Hepatocyte (in vitro differentiated cells): ENCODE results near the gene HIRA. TPM values are rescaled to one million over a fixed set of nuclear protein-coding genes. Genes with fewer than 3 reads are reported as not detected.

Experiments used
- DNase-seq: peaks from one replicate; pipeline ENCODE4 v3.0.0-alpha.2; 2016; ENCODE audit warnings: low spot score
- H2AFZ ChIP-seq: fragments of 200-600 bp; sonication (generic); 2 replicates; pipeline ENCODE4 v1.6.0; 2016; ENCODE audit warnings: antibody characterized with exemption, mild to moderate bottlenecking
- H3K27ac ChIP-seq: fragments of 200-600 bp; sonication (generic); 2 replicates; pipeline ENCODE4 v1.5.1; 2016; ENCODE audit warnings: mild to moderate bottlenecking
- H3K27me3 ChIP-seq: fragments of 200-600 bp; sonication (generic); 2 replicates; pipeline ENCODE4 v1.6.1; 2016
- H3K36me3 ChIP-seq: fragments of 200-600 bp; sonication (generic); replicated peaks from 2 replicates; pipeline ENCODE4 v1.5.1; 2016; ENCODE audit warnings: low read depth; ENCODE audit not compliant: insufficient read depth
- H3K4me1 ChIP-seq: fragments of 200-600 bp; sonication (generic); 2 replicates; pipeline ENCODE4 v1.5.1; 2016; ENCODE audit warnings: mild to moderate bottlenecking, moderate library complexity; ENCODE audit not compliant: insufficient read depth
- H3K4me2 ChIP-seq: fragments of 200-600 bp; sonication (generic); 2 replicates; pipeline ENCODE4 v1.6.0; 2016
- H3K4me3 ChIP-seq: fragments of 200-600 bp; sonication (generic); 2 replicates; pipeline ENCODE4 v1.5.1; 2016; ENCODE audit warnings: mild to moderate bottlenecking
- H3K79me2 ChIP-seq: fragments of 200-600 bp; sonication (generic); 2 replicates; pipeline ENCODE4 v1.6.0; 2017; ENCODE audit warnings: mild to moderate bottlenecking
- H3K9me2 ChIP-seq: fragments of 200-600 bp; sonication (generic); replicated peaks from 2 replicates; pipeline ENCODE4 v1.6.0; 2017; ENCODE audit warnings: mild to moderate bottlenecking; ENCODE audit not compliant: insufficient read depth
- H3K9me3 ChIP-seq: fragments of 200-600 bp; sonication (generic); 2 replicates; pipeline ENCODE4 v1.5.1; 2016; ENCODE audit warnings: low read depth, mild to moderate bottlenecking
- H4K20me1 ChIP-seq: fragments of 200-600 bp; sonication (generic); 2 replicates; pipeline ENCODE4 v1.6.0; 2016; ENCODE audit warnings: mild to moderate bottlenecking; ENCODE audit not compliant: insufficient read depth, poor library complexity, severe bottlenecking
- EZH2 ChIP-seq: fragments of 200-600 bp; sonication (generic); IDR thresholded peaks from 2 replicates; pipeline ENCODE4 v1.6.1; 2016; ENCODE audit warnings: antibody characterized with exemption, mild to moderate bottlenecking, borderline replicate concordance
- EZH2phosphoT487 ChIP-seq: fragments of 200-600 bp; sonication (generic); IDR thresholded peaks from one replicate; pipeline ENCODE4 v1.6.1; 2018; ENCODE audit warnings: antibody characterized with exemption, mild to moderate bottlenecking, low read depth, moderate library complexity; ENCODE audit not compliant: unreplicated experiment, severe bottlenecking
- WGBS: methylation state at CpG from one replicate; pipeline ENCODE4 v1.1.6; 2016; ENCODE audit warnings: low lambda C conversion rate; ENCODE audit errors: missing lambda C conversion rate; 5-methylcytosine and 5-hydroxymethylcytosine counted together
- polyA plus RNA-seq: library from polyadenylated mRNA; unstranded; fragments of >200 nt; fragmentation: Nextera tagmentation; extraction: Ambion mirVana; gene quantifications from 2 replicates; pipeline ENCODE4 v1.2.1, GENCODE V29; 2016
- small RNA-seq: library from RNA; depleted of rRNA; stranded (forward); fragments of <200 nt; gene quantifications from one replicate; pipeline ENCODE3, GENCODE V24; 2014
- total RNA-seq: library from RNA; depleted of rRNA; stranded (reverse); fragments of >200 nt; gene quantifications from 2 replicates; pipeline ENCODE4 v1.2.3, GENCODE V29; 2014
- TF ChIP-seq, protein P1 (sequence below): fragments of 200-600 bp; sonication (generic); IDR thresholded peaks from 2 replicates; pipeline ENCODE4 v1.5.1; 2016; ENCODE audit warnings: antibody characterized with exemption, mild to moderate bottlenecking; ENCODE audit not compliant: poor library complexity

Gene HIRA
- total and polyA plus RNA-seq, 2 experiments from 2014 or later: 23.5 to 30.6 TPM

DNA sequence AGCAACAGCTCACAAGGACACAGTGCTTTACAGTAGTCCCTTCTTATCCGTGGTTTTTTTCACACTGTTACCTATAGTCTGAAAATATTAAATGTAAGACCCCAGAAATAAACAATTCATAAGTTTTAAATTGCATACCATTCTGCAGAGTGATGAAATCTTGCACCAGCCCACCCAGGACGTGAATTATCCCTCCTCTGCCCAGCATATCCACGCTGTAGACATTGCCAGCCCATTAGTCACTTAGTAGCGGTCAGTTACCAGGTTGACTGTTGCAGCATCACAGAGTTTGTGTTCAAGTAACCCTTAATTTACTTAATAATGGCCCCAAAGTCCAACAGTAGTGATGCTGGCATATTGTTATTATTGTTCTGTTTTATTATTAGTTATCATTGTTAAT, 143.6 kb downstream of the HIRA start:
- Histone ChIP-seq H3K36me3 (no peaks in the 10 kb centered on the region), H2AFZ (no peak overlapping the region), H3K9me2 (no peaks in the 10 kb centered on the region), H4K20me1 (no peaks in the 10 kb centered on the region), H3K4me1 (peaks cover 11% of the 10 kb centered on the region), H3K79me2 (no peaks in the 10 kb centered on the region), H3K27me3 (no peaks in the 10 kb centered on the region), H3K4me2 (no peak overlapping the region), H3K9me3 (no peaks in the 10 kb centered on the region), H3K27ac (no peak overlapping the region), H3K4me3 (no peak overlapping the region)
- 75% methylated on average over 4 of the region's 4 CpGs for WGBS
- TF ChIP-seq EZH2 (no peak), EZH2phosphoT487 (no peak)
- TF ChIP-seq, protein P1, sequence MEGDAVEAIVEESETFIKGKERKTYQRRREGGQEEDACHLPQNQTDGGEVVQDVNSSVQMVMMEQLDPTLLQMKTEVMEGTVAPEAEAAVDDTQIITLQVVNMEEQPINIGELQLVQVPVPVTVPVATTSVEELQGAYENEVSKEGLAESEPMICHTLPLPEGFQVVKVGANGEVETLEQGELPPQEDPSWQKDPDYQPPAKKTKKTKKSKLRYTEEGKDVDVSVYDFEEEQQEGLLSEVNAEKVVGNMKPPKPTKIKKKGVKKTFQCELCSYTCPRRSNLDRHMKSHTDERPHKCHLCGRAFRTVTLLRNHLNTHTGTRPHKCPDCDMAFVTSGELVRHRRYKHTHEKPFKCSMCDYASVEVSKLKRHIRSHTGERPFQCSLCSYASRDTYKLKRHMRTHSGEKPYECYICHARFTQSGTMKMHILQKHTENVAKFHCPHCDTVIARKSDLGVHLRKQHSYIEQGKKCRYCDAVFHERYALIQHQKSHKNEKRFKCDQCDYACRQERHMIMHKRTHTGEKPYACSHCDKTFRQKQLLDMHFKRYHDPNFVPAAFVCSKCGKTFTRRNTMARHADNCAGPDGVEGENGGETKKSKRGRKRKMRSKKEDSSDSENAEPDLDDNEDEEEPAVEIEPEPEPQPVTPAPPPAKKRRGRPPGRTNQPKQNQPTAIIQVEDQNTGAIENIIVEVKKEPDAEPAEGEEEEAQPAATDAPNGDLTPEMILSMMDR: no peak
- DNase-seq: peak; percentile 29

DNA sequence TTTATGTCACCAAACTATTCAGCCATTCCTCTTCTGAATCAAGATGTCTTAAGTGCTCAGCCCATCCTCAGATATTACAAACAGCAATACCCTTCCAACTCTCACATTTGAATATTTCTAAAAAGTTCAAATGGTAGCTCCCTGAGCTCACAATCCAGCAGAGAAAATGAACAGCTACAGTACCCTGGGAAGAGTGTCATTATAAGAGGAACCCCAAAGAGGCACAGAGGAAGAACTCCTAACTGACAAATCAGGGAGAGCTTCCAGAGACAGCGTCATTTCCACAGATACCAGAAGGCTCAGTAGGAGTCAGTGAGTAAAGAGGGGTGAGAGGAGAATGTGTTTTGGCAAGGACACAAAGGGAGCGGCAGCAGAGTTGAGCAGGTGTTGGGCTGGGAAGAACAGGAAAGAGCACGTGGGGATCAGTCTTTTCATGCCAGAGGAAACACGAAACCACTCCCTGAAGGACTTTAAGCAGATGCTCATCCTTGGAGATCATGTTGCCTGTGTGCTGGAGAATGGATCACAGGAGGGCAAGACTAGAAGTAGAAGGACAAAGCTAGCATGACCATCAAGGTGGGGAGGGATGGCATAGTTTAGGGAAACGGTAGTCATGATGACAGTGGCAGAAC, 144.3 kb downstream of the HIRA start:
- 65% methylated on average over 5 of the region's 5 CpGs for WGBS
- no peak overlapping the region for H3K4me2 ChIP-seq
- H3K9me3 ChIP-seq: no peaks in the 10 kb centered on the region
- H3K4me3 ChIP-seq: no peak overlapping the region
- no peaks in the 10 kb centered on the region for H3K36me3 ChIP-seq
- TF ChIP-seq EZH2 (no peak), EZH2phosphoT487 (no peak)
- TF ChIP-seq, protein P1: no peak
- no peaks in the 10 kb centered on the region for H3K9me2 ChIP-seq
- peaks cover 6% of the 10 kb centered on the region for H3K4me1 ChIP-seq
- no peaks in the 10 kb centered on the region for H3K27me3 ChIP-seq
- no peaks in the 10 kb centered on the region for H4K20me1 ChIP-seq
- no peak for DNase-seq
- H3K79me2 ChIP-seq: no peaks in the 10 kb centered on the region
- no peak overlapping the region for H2AFZ ChIP-seq
- no peak overlapping the region for H3K27ac ChIP-seq

DNA sequence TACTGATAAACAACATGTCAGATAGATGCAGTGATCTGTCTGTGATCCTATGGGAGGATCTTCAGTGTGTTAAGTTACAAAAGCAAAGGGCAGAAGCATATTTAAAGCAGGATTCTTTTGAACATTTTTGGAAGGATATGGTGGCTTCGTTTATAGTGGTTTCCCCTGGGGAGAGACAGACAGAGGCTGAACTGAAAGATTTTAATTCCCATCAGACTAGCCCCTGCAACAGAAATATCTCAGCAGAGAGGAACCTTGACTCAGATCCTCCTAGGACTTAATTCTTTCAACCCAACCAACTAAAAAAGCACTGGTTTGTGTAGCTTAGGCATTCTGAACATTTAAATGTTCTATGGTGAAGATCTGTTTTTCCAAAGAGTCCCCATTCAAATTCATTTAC, 145.7 kb downstream of the HIRA start:
- TF ChIP-seq, protein P1: no peak
- TF ChIP-seq EZH2 (no peak), EZH2phosphoT487 (no peak)
- H3K4me3 ChIP-seq: no peak overlapping the region
- H3K9me3 ChIP-seq: no peaks in the 10 kb centered on the region
- no peaks in the 10 kb centered on the region for H3K9me2 ChIP-seq
- H4K20me1 ChIP-seq: no peaks in the 10 kb centered on the region
- no peak for DNase-seq
- H3K4me1 ChIP-seq: peaks cover 4% of the 10 kb centered on the region
- H3K4me2 ChIP-seq: no peak overlapping the region
- no peak overlapping the region for H3K27ac ChIP-seq
- 44% methylated on average over 1 of the region's 1 CpG for WGBS
- no peak overlapping the region for H2AFZ ChIP-seq
- no peaks in the 10 kb centered on the region for H3K27me3 ChIP-seq
- no peaks in the 10 kb centered on the region for H3K79me2 ChIP-seq
- H3K36me3 ChIP-seq: no peaks in the 10 kb centered on the region

Small RNA genes within 50 kb of the gene (small RNA-seq; reads per million reads assigned to genes)
- gene RN7SL168P: not detected

Other genes starting within 250 kb of the HIRA start
- 2.2 and 4.3 TPM in 2 replicates for gene CLTCL1, start 140.0 kb downstream of the HIRA start, total RNA-seq
- 3.7 and 6.1 TPM in 2 replicates for gene CLTCL1, start 140.0 kb downstream of the HIRA start, polyA plus RNA-seq
- gene MRPL40, start 812 bp upstream of the HIRA start, total RNA-seq: 25.9 and 28.1 TPM in 2 replicates
- gene MRPL40, start 812 bp upstream of the HIRA start, polyA plus RNA-seq: 57.6 and 62.9 TPM in 2 replicates
- 26.4 and 29.5 TPM in 2 replicates for gene C22orf39, start 16.0 kb upstream of the HIRA start, total RNA-seq
- gene C22orf39, start 16.0 kb upstream of the HIRA start, polyA plus RNA-seq: 29.0 and 32.4 TPM in 2 replicates
- 48.6 and 51.5 TPM in 2 replicates for gene UFD1, start 47.5 kb upstream of the HIRA start, total RNA-seq
- 79.1 and 86.0 TPM in 2 replicates for gene UFD1, start 47.5 kb upstream of the HIRA start, polyA plus RNA-seq
- 6.5 and 7.1 TPM in 2 replicates for gene CDC45, start 48.2 kb upstream of the HIRA start, total RNA-seq
- gene CDC45, start 48.2 kb upstream of the HIRA start, polyA plus RNA-seq: 3.5 and 3.7 TPM in 2 replicates
- gene CLDN5, start 92.7 kb upstream of the HIRA start, total RNA-seq: 4.9 and 8.9 TPM in 2 replicates
- 9.9 and 12.0 TPM in 2 replicates for gene CLDN5, start 92.7 kb upstream of the HIRA start, polyA plus RNA-seq